ENCODE measurements around the gene PEX12. TPM values are rescaled to one million over a fixed set of nuclear protein-coding genes. Genes with fewer than 3 reads are reported as not detected.
A peak's percentile ranks its signal among the peaks of the same experiment; 100 is the strongest.

Gene PEX12
- total and polyA plus RNA-seq, 12 donors, result 4.2 to 18.5 (median 11.5) TPM

GRCh38 chr17:35587074-35587961 lies 8.9 kb upstream of the PEX12 start, which contains the start of gene AP2B1:
Gene AP2B1, plus strand, starts transcription at chr17:35587322. Its CDS starts 6,709 bp downstream, at chr17:35594031.
- intact Hi-C loops (cut with DNase I), result no loop called here
- Histone ChIP-seq H3K9me3 (replicated peaks in 1 of 3) (no peaks in the 10 kb centered on the region), H3K4me3 (peak within 1 kb of the TSS; percentile 82 to 89 (median 86)), H3K36me3 (replicated peaks in 1 of 2) (no peaks in the 10 kb centered on the region), H3K27ac (peak within 1 kb of the TSS; percentile 51 to 95 (median 86)), H3K4me1 (replicated peaks in 1 of 2) (peaks cover 10 to 19% of the 10 kb centered on the region in 2 donors), H3K27me3 (no peaks in the 10 kb centered on the region)
- WGBS, 4 donors, result 0 to 1% (median 0%) methylated on average over 26 to 50 of the region's 50 CpGs
- TF ChIP-seq POLR2A (IDR thresholded peaks at IDR 0.05) (peak; percentile 56 to 87), CTCF (IDR thresholded peaks at IDR 0.05) (peak in 2 of 6 experiments; percentile 6 to 41)
- peak; percentile 92 to 99 (median 94) for DNase-seq

GRCh38 chr17:35586569-35587073 lies 8.2 kb upstream of the PEX12 start:
- intact Hi-C loops (cut with DNase I), result no loop called here
- Histone ChIP-seq H3K4me1 (replicated peaks in 1 of 2) (peaks cover 10 to 19% of the 10 kb centered on the region in 2 donors), H3K9me3 (replicated peaks in 1 of 3) (no peaks in the 10 kb centered on the region), H3K27ac (peak overlapping the region in 4 of 5 donors; percentile 84 to 95 (median 89)), H3K4me3 (peak overlapping the region in 2 of 4 donors; percentile 82 to 86), H3K36me3 (replicated peaks in 1 of 2) (no peaks in the 10 kb centered on the region), H3K27me3 (no peaks in the 10 kb centered on the region)
- TF ChIP-seq CTCF (IDR thresholded peaks at IDR 0.05) (no peak), POLR2A (IDR thresholded peaks at IDR 0.05) (no peak)
- WGBS, 4 donors, result 24 to 27% (median 27%) methylated on average over 7 of the region's 7 CpGs
- DNase-seq, result no peak

GRCh38 chr17:35584061-35584460 lies 5.7 kb upstream of the PEX12 start:
- no peaks in the 10 kb centered on the region for H3K36me3 ChIP-seq (replicated peaks in 1 of 2)
- TF ChIP-seq POLR2A (IDR thresholded peaks at IDR 0.05) (no peak), CTCF (IDR thresholded peaks at IDR 0.05) (no peak)
- 48 to 100% (median 66%) methylated on average over 1 of the region's 1 CpG for WGBS, 4 donors
- H3K4me1 ChIP-seq (replicated peaks in 1 of 2), result peaks cover 10 to 19% of the 10 kb centered on the region in 2 donors
- no peaks in the 10 kb centered on the region for H3K27me3 ChIP-seq
- no peaks in the 10 kb centered on the region for H3K9me3 ChIP-seq (replicated peaks in 1 of 3)
- no peak overlapping the region for H3K27ac ChIP-seq
- intact Hi-C loops (cut with DNase I), result no loop called here
- no peak for DNase-seq
- H3K4me3 ChIP-seq, result no peak overlapping the region

GRCh38 chr17:35578929-35579432 lies 610 bp upstream of the PEX12 start:
- TF ChIP-seq CTCF (IDR thresholded peaks at IDR 0.05), result no peak
- TF ChIP-seq POLR2A (IDR thresholded peaks at IDR 0.05), result no peak
- Histone ChIP-seq H3K36me3 (replicated peaks in 1 of 2) (peaks cover 0 to 11% of the 10 kb centered on the region in 2 donors), H3K4me1 (replicated peaks in 1 of 2) (peaks cover 14 to 20% of the 10 kb centered on the region in 2 donors), H3K4me3 (peak overlapping the region; percentile 29 to 96 (median 50)), H3K27ac (peak overlapping the region; percentile 22 to 91 (median 83)), H3K9me3 (replicated peaks in 1 of 3) (no peaks in the 10 kb centered on the region), H3K27me3 (no peaks in the 10 kb centered on the region)
- no peak for DNase-seq
- whole genome bisulfite sequencing, 4 donors, result 1 to 5% (median 3%) methylated on average over 11 of the region's 11 CpGs
- intact Hi-C loops (cut with DNase I), result no loop called here

All from adrenal gland (tissue), 12 donors.